HEK293 (cell line): ENCODE data around the gene GNG7.

Experiments
- BCL11A ChIP-seq: fragments of 450-650 bp; formaldehyde crosslinking; IDR thresholded peaks from 2 replicates; pipeline ENCODE4 v1.5.1; 2016; ENCODE audit warnings: low read depth, missing biosample characterization, missing genetic modification characterization
- EGR2 ChIP-seq: fragments of 450-650 bp; formaldehyde crosslinking; IDR thresholded peaks from 2 replicates; pipeline ENCODE4 v1.5.1; 2016; ENCODE audit warnings: low read depth, missing biosample characterization, missing genetic modification characterization
- GLIS1 ChIP-seq: fragments of 450-650 bp; formaldehyde crosslinking; IDR thresholded peaks from 2 replicates; pipeline ENCODE4 v1.5.1; 2016; ENCODE audit warnings: missing biosample characterization, missing genetic modification characterization
- GLIS2 ChIP-seq: fragments of 450-650 bp; formaldehyde crosslinking; IDR thresholded peaks from 2 replicates; pipeline ENCODE4 v1.5.1; 2016; ENCODE audit warnings: missing biosample characterization, missing genetic modification characterization
- KLF1 ChIP-seq: fragments of 450-650 bp; formaldehyde crosslinking; IDR thresholded peaks from 2 replicates; pipeline ENCODE4 v1.5.1; 2016; ENCODE audit warnings: missing biosample characterization, missing genetic modification characterization
- KLF8 ChIP-seq: fragments of 450-650 bp; formaldehyde crosslinking; IDR thresholded peaks from 2 replicates; pipeline ENCODE4 v1.5.1; 2016; ENCODE audit warnings: missing biosample characterization, missing genetic modification characterization
- PRDM1 ChIP-seq: fragments of 450-650 bp; formaldehyde crosslinking; IDR thresholded peaks from 2 replicates; pipeline ENCODE4; 2016; ENCODE audit warnings: missing biosample characterization, missing genetic modification characterization
- ZFHX2 ChIP-seq: fragments of 450-650 bp; formaldehyde crosslinking; conservative IDR thresholded peaks from 2 replicates; pipeline ENCODE4 v1.5.1; 2016; ENCODE audit warnings: missing biosample characterization, missing genetic modification characterization
- ZNF155 ChIP-seq: fragments of 450-650 bp; formaldehyde crosslinking; IDR thresholded peaks from 2 replicates; pipeline ENCODE4 v1.5.1; 2016; ENCODE audit warnings: missing biosample characterization, missing genetic modification characterization
- ZNF202 ChIP-seq: fragments of 450-650 bp; formaldehyde crosslinking; IDR thresholded peaks from 2 replicates; pipeline ENCODE4 v1.5.1; 2016; ENCODE audit warnings: missing biosample characterization, missing genetic modification characterization, borderline replicate concordance
- ZNF394 ChIP-seq: fragments of 450-650 bp; formaldehyde crosslinking; IDR thresholded peaks from 2 replicates; pipeline ENCODE4 v1.5.1; 2016; ENCODE audit warnings: missing biosample characterization, missing genetic modification characterization, mild to moderate bottlenecking, moderate library complexity, borderline replicate concordance
- ZNF600 ChIP-seq: fragments of 450-650 bp; formaldehyde crosslinking; IDR thresholded peaks from 2 replicates; pipeline ENCODE4 v1.5.1; 2016; ENCODE audit warnings: missing biosample characterization, missing genetic modification characterization
- ZNF776 ChIP-seq: fragments of 450-650 bp; formaldehyde crosslinking; IDR thresholded peaks from 2 replicates; pipeline ENCODE4 v1.5.0; 2017; ENCODE audit warnings: missing biosample characterization, missing genetic modification characterization, borderline replicate concordance
- ZNF837 ChIP-seq: fragments of 450-650 bp; formaldehyde crosslinking; IDR thresholded peaks from 2 replicates; pipeline ENCODE4 v1.5.1; 2016; ENCODE audit warnings: missing biosample characterization, missing genetic modification characterization
- TF ChIP-seq, protein P1 (sequence below): fragments of 450-650 bp; formaldehyde crosslinking; IDR thresholded peaks from 2 replicates; pipeline ENCODE4 v1.5.1; 2016; ENCODE audit warnings: missing biosample characterization, missing genetic modification characterization, borderline replicate concordance
- TF ChIP-seq, protein P2 (sequence below): fragments of 450-650 bp; formaldehyde crosslinking; IDR thresholded peaks from 2 replicates; pipeline ENCODE4 v1.5.1; 2016; ENCODE audit warnings: missing biosample characterization, missing genetic modification characterization
- TF ChIP-seq, protein P3 (sequence below): fragments of 450-650 bp; formaldehyde crosslinking; IDR thresholded peaks from 2 replicates; pipeline ENCODE4 v1.5.1; 2017; ENCODE audit warnings: missing biosample characterization, missing genetic modification characterization
- TF ChIP-seq, protein P4 (sequence below): fragments of 450-650 bp; formaldehyde crosslinking; IDR thresholded peaks from 2 replicates; pipeline ENCODE4 v1.5.1; 2016; ENCODE audit warnings: missing biosample characterization, missing genetic modification characterization
- TF ChIP-seq, protein P5 (sequence below): fragments of 450-650 bp; formaldehyde crosslinking; IDR thresholded peaks from 2 replicates; pipeline ENCODE4 v1.5.1; 2016; ENCODE audit warnings: missing biosample characterization, missing genetic modification characterization
- TF ChIP-seq, protein P6 (sequence below): fragments of 450-650 bp; formaldehyde crosslinking; IDR thresholded peaks from 2 replicates; pipeline ENCODE4 v1.5.1; 2016; ENCODE audit warnings: missing biosample characterization, missing genetic modification characterization

The GNG7 gene

DNA sequence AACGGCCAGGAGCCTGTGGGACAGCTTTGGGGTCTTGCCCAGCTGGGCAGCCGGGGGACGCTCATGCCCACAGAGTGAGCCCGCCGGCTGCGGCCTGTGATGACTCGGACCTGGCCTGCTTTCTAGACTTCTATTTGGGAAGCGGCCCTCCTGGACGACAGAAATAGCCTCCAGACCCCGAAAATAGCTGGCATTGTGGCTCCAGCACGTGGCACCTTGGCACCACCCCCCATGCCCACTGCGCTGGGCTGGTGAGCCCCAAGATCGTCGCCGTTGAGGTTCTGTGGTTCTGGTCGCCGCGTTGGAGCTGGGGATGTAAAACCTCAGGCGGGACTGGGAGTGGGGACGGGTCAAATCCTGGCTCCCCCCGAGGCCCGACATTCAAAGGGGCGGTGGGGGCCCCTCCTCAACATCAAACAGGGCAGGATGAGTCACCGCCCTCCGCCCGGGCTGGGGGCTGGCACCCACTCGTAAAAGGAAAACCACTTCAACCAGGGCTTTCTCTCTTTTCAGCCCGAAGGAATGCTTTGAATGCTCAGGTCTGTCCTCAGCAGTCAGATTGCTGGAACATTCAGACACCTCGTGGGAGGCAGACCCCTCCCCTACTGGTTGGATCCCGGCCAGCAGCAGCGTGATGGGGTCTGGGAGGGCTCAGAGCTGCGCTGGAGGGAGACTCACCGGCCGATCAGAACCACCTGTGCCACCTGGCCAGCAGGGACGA is 184.5 kb downstream of the GNG7 start (continued):
- TF ChIP-seq, protein P1, sequence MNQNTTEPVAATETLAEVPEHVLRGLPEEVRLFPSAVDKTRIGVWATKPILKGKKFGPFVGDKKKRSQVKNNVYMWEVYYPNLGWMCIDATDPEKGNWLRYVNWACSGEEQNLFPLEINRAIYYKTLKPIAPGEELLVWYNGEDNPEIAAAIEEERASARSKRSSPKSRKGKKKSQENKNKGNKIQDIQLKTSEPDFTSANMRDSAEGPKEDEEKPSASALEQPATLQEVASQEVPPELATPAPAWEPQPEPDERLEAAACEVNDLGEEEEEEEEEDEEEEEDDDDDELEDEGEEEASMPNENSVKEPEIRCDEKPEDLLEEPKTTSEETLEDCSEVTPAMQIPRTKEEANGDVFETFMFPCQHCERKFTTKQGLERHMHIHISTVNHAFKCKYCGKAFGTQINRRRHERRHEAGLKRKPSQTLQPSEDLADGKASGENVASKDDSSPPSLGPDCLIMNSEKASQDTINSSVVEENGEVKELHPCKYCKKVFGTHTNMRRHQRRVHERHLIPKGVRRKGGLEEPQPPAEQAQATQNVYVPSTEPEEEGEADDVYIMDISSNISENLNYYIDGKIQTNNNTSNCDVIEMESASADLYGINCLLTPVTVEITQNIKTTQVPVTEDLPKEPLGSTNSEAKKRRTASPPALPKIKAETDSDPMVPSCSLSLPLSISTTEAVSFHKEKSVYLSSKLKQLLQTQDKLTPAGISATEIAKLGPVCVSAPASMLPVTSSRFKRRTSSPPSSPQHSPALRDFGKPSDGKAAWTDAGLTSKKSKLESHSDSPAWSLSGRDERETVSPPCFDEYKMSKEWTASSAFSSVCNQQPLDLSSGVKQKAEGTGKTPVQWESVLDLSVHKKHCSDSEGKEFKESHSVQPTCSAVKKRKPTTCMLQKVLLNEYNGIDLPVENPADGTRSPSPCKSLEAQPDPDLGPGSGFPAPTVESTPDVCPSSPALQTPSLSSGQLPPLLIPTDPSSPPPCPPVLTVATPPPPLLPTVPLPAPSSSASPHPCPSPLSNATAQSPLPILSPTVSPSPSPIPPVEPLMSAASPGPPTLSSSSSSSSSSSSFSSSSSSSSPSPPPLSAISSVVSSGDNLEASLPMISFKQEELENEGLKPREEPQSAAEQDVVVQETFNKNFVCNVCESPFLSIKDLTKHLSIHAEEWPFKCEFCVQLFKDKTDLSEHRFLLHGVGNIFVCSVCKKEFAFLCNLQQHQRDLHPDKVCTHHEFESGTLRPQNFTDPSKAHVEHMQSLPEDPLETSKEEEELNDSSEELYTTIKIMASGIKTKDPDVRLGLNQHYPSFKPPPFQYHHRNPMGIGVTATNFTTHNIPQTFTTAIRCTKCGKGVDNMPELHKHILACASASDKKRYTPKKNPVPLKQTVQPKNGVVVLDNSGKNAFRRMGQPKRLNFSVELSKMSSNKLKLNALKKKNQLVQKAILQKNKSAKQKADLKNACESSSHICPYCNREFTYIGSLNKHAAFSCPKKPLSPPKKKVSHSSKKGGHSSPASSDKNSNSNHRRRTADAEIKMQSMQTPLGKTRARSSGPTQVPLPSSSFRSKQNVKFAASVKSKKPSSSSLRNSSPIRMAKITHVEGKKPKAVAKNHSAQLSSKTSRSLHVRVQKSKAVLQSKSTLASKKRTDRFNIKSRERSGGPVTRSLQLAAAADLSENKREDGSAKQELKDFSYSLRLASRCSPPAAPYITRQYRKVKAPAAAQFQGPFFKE (tag by site-specific recombination), result no peak
- TF ChIP-seq GLIS1 (tag by site-specific recombination), result peak; percentile 63
- no peak for TF ChIP-seq ZNF394 (tag by site-specific recombination)
- TF ChIP-seq, protein P2, sequence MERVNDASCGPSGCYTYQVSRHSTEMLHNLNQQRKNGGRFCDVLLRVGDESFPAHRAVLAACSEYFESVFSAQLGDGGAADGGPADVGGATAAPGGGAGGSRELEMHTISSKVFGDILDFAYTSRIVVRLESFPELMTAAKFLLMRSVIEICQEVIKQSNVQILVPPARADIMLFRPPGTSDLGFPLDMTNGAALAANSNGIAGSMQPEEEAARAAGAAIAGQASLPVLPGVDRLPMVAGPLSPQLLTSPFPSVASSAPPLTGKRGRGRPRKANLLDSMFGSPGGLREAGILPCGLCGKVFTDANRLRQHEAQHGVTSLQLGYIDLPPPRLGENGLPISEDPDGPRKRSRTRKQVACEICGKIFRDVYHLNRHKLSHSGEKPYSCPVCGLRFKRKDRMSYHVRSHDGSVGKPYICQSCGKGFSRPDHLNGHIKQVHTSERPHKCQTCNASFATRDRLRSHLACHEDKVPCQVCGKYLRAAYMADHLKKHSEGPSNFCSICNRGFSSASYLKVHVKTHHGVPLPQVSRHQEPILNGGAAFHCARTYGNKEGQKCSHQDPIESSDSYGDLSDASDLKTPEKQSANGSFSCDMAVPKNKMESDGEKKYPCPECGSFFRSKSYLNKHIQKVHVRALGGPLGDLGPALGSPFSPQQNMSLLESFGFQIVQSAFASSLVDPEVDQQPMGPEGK, result peak; percentile 19; the same call in 1 of the 2 replicates
- no peak for TF ChIP-seq ZNF776 (tag by site-specific recombination)
- no peak for TF ChIP-seq ZNF155
- TF ChIP-seq, protein P3, sequence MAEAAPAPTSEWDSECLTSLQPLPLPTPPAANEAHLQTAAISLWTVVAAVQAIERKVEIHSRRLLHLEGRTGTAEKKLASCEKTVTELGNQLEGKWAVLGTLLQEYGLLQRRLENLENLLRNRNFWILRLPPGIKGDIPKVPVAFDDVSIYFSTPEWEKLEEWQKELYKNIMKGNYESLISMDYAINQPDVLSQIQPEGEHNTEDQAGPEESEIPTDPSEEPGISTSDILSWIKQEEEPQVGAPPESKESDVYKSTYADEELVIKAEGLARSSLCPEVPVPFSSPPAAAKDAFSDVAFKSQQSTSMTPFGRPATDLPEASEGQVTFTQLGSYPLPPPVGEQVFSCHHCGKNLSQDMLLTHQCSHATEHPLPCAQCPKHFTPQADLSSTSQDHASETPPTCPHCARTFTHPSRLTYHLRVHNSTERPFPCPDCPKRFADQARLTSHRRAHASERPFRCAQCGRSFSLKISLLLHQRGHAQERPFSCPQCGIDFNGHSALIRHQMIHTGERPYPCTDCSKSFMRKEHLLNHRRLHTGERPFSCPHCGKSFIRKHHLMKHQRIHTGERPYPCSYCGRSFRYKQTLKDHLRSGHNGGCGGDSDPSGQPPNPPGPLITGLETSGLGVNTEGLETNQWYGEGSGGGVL (tag by site-specific recombination), result 0 out of 2 replicates have a peak, but pooled peaks have one; percentile 7
- no peak for TF ChIP-seq ZNF202 (tag by site-specific recombination)
- TF ChIP-seq, protein P4, sequence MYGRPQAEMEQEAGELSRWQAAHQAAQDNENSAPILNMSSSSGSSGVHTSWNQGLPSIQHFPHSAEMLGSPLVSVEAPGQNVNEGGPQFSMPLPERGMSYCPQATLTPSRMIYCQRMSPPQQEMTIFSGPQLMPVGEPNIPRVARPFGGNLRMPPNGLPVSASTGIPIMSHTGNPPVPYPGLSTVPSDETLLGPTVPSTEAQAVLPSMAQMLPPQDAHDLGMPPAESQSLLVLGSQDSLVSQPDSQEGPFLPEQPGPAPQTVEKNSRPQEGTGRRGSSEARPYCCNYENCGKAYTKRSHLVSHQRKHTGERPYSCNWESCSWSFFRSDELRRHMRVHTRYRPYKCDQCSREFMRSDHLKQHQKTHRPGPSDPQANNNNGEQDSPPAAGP, result peak; percentile 82
- TF ChIP-seq, protein P5, sequence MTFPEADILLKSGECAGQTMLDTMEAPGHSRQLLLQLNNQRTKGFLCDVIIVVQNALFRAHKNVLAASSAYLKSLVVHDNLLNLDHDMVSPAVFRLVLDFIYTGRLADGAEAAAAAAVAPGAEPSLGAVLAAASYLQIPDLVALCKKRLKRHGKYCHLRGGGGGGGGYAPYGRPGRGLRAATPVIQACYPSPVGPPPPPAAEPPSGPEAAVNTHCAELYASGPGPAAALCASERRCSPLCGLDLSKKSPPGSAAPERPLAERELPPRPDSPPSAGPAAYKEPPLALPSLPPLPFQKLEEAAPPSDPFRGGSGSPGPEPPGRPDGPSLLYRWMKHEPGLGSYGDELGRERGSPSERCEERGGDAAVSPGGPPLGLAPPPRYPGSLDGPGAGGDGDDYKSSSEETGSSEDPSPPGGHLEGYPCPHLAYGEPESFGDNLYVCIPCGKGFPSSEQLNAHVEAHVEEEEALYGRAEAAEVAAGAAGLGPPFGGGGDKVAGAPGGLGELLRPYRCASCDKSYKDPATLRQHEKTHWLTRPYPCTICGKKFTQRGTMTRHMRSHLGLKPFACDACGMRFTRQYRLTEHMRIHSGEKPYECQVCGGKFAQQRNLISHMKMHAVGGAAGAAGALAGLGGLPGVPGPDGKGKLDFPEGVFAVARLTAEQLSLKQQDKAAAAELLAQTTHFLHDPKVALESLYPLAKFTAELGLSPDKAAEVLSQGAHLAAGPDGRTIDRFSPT, result peak; percentile 53
- peak; percentile 91 for TF ChIP-seq KLF1
- no peak for TF ChIP-seq PRDM1 (tag by site-specific recombination)
- TF ChIP-seq KLF8 (tag by site-specific recombination), result no peak
- peak; percentile 78 for TF ChIP-seq ZFHX2
- TF ChIP-seq ZNF837 (tag by site-specific recombination), result no peak
- TF ChIP-seq, protein P6, sequence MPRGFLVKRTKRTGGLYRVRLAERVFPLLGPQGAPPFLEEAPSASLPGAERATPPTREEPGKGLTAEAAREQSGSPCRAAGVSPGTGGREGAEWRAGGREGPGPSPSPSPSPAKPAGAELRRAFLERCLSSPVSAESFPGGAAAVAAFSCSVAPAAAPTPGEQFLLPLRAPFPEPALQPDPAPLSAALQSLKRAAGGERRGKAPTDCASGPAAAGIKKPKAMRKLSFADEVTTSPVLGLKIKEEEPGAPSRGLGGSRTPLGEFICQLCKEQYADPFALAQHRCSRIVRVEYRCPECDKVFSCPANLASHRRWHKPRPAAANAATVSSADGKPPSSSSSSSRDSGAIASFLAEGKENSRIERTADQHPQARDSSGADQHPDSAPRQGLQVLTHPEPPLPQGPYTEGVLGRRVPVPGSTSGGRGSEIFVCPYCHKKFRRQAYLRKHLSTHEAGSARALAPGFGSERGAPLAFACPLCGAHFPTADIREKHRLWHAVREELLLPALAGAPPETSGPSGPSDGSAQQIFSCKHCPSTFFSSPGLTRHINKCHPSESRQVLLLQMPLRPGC, result no peak
- no peak for TF ChIP-seq BCL11A (tag by site-specific recombination)
- TF ChIP-seq GLIS2 (tag by site-specific recombination), result peak; percentile 31; the same call in 1 of the 2 replicates
- peak; percentile 48; the same call in 1 of the 2 replicates for TF ChIP-seq EGR2
- TF ChIP-seq ZNF600 (tag by site-specific recombination), result 0 out of 2 replicates have a peak, but pooled peaks have one; percentile 19
